NCI-H345 treated with DMSO at 0.1 percent for 48 hours (cell line): ENCODE measurements around the gene WBP1L.
"Not testable (repeated sequence)": the region's sequence is repeated elsewhere in the genome, so short reads cannot be mapped to it uniquely, and the experiment has no call there.

Experiments
- DNase-seq: peaks from one replicate; lab custom pipeline; 2025; ENCODE audit not compliant: unreplicated experiment; lab: John Stamatoyannopoulos, UW

The WBP1L gene

GRCh38 chr10:102804382-102805055, 60.8 kb downstream of the WBP1L start:
- DNase-seq = no peak

GRCh38 chr10:102808380-102808779, 64.6 kb downstream of the WBP1L start:
- no peak for DNase-seq

- no peak for DNase-seq
These were observed 67.6 kb downstream of the WBP1L start for GRCh38 chr10:102811346-102811745.

- DNase-seq = no peak
These were observed 68.6 kb downstream of the WBP1L start for GRCh38 chr10:102812231-102812876.

GRCh38 chr10:102813017-102813541, 69.3 kb downstream of the WBP1L start:
- no peak for DNase-seq

GRCh38 chr10:102813734-102814452, 70.1 kb downstream of the WBP1L start:
- DNase-seq = no peak

- no peak for DNase-seq
These were observed 70.7 kb downstream of the WBP1L start for GRCh38 chr10:102814453-102814871.

GRCh38 chr10:102814873-102815661, 71.3 kb downstream of the WBP1L start:
- no peak for DNase-seq

GRCh38 chr10:102815790-102816549, 72.2 kb downstream of the WBP1L start:
- DNase-seq = no peak

- no peak for DNase-seq
These were observed 73.4 kb downstream of the WBP1L start for GRCh38 chr10:102817175-102817574.

- DNase-seq = no peak
These were observed 75.3 kb downstream of the WBP1L start for GRCh38 chr10:102819054-102819453.

GRCh38 chr10:102820008-102820407, 76.3 kb downstream of the WBP1L start:
- not testable (repeated sequence) for DNase-seq

GRCh38 chr10:102822222-102822621, 78.5 kb downstream of the WBP1L start:
- no peak for DNase-seq

GRCh38 chr10:102824664-102825063, 80.9 kb downstream of the WBP1L start:
- DNase-seq = no peak

GRCh38 chr10:102826148-102826796, 82.5 kb downstream of the WBP1L start:
- no peak for DNase-seq

GRCh38 chr10:102827597-102827975, 83.8 kb downstream of the WBP1L start:
- no peak for DNase-seq

- DNase-seq = no peak
These were observed 87.7 kb downstream of the WBP1L start for GRCh38 chr10:102831322-102832071.

- DNase-seq = no peak
These were observed 88.5 kb downstream of the WBP1L start for GRCh38 chr10:102832248-102832647.

GRCh38 chr10:102832987-102833386, 89.2 kb downstream of the WBP1L start:
- no peak for DNase-seq
